Keratinocyte (primary cell): ENCODE results near the gene SLCO3A1.

Experiments
- CTCF ChIP-seq, 3 experiments: IDR thresholded peaks in 1 of 3; conservative IDR thresholded peaks in 1 of 3; optimal IDR thresholded peaks in 1 of 3; 2 replicates in 2 of 3; 3 replicates in 1 of 3; pipeline versions ENCODE3 to v1.5.1; 2011; ENCODE audit warnings: low read length in 3 of 3, mild to moderate bottlenecking in 3 of 3, moderate library complexity in 2 of 3, control low read depth in 1 of 3, inconsistent platforms in 1 of 3; ENCODE audit not compliant: insufficient read depth in 2 of 3; ENCODE audit errors: extremely low read depth in 1 of 3
- EZH2 ChIP-seq: IDR thresholded peaks from one replicate; pipeline ENCODE4 v1.6.1; 2012; ENCODE audit warnings: inconsistent platforms, mild to moderate bottlenecking, low read length, moderate library complexity

- no peak for TF ChIP-seq CTCF (optimal IDR thresholded peaks at IDR 0.05 in 1 of 3, IDR thresholded peaks at IDR 0.05 in 1 of 3, conservative IDR thresholded peaks at IDR 0.05 in 1 of 3; ENCODE audit: extremely low read depth in 1 of 3, insufficient read depth in 2 of 3, low read length in 3 of 3)
- no peak for TF ChIP-seq EZH2
Observed at GRCh38 chr15:92034227-92034626, 180.7 kb downstream of the SLCO3A1 start.
